ENCODE results near the gene S100A8.

DNA sequence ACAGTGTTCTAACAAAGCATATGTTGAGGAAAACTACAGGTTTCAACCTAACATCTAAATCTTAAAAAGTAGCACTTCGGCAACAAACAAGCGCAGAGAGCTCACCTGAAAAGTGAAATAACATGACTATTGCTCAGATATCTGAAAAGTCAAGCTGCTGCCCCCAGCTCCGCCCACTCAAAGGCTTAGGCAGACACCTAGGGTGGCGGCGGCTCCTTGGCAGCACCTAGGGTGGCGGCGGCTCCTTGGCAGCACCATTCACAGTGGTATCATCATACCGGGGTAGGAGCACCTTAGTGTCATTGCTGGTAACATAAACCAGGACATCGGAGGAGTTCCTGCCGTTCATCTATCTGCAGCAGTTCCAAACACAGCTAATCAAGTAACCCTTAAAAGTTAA lies 11.3 kb downstream of the S100A8 start:
- TF ChIP-seq, protein P1, sequence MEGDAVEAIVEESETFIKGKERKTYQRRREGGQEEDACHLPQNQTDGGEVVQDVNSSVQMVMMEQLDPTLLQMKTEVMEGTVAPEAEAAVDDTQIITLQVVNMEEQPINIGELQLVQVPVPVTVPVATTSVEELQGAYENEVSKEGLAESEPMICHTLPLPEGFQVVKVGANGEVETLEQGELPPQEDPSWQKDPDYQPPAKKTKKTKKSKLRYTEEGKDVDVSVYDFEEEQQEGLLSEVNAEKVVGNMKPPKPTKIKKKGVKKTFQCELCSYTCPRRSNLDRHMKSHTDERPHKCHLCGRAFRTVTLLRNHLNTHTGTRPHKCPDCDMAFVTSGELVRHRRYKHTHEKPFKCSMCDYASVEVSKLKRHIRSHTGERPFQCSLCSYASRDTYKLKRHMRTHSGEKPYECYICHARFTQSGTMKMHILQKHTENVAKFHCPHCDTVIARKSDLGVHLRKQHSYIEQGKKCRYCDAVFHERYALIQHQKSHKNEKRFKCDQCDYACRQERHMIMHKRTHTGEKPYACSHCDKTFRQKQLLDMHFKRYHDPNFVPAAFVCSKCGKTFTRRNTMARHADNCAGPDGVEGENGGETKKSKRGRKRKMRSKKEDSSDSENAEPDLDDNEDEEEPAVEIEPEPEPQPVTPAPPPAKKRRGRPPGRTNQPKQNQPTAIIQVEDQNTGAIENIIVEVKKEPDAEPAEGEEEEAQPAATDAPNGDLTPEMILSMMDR (IDR thresholded peaks at IDR 0.05): no peak
- TF ChIP-seq POLR2A (IDR thresholded peaks at IDR 0.05): no peak
